GM19238 (cell line): ENCODE data around the gene TIFAB.

ENCODE experiments used
- DNase-seq: peaks from one replicate; pipeline ENCODE4 v3.0.0; 2011; ENCODE audit warnings: low spot score; ENCODE audit not compliant: insufficient read length

The TIFAB gene

GRCh38 chr5:135482381-135482933, 30.3 kb upstream of the TIFAB start:
- DNase-seq: no peak

GRCh38 chr5:135481909-135482311, 29.8 kb upstream of the TIFAB start:
- DNase-seq: no peak

GRCh38 chr5:135481387-135481786, 29.2 kb upstream of the TIFAB start:
- no peak for DNase-seq

- no peak for DNase-seq
Measured at GRCh38 chr5:135480511-135480910, 28.4 kb upstream of the TIFAB start.

GRCh38 chr5:135478938-135479337, 26.8 kb upstream of the TIFAB start:
- DNase-seq: no peak

GRCh38 chr5:135477613-135478066, 25.5 kb upstream of the TIFAB start:
- DNase-seq: no peak

GRCh38 chr5:135476615-135477581, 24.7 kb upstream of the TIFAB start:
- no peak for DNase-seq

- no peak for DNase-seq
Measured at GRCh38 chr5:135473956-135474670, 22.0 kb upstream of the TIFAB start.

GRCh38 chr5:135472141-135472540, 20.0 kb upstream of the TIFAB start:
- no peak for DNase-seq

GRCh38 chr5:135471726-135472125, 19.6 kb upstream of the TIFAB start:
- DNase-seq: no peak

GRCh38 chr5:135469911-135470310, 17.8 kb upstream of the TIFAB start:
- no peak for DNase-seq

- DNase-seq: no peak
Measured at GRCh38 chr5:135468541-135468940, 16.4 kb upstream of the TIFAB start.

- no peak for DNase-seq
Measured at GRCh38 chr5:135467871-135468485, 15.8 kb upstream of the TIFAB start.

GRCh38 chr5:135467051-135467625, 15.0 kb upstream of the TIFAB start:
- no peak for DNase-seq

GRCh38 chr5:135466178-135467050, 14.3 kb upstream of the TIFAB start:
- DNase-seq: peak; percentile 66

GRCh38 chr5:135465391-135466122, 13.4 kb upstream of the TIFAB start:
- no peak for DNase-seq

GRCh38 chr5:135462304-135462703, 10.2 kb upstream of the TIFAB start:
- peak; percentile 51 for DNase-seq

GRCh38 chr5:135461481-135462151, 9.5 kb upstream of the TIFAB start:
- DNase-seq: no peak
